IMR-90 (cell line): ENCODE data around the gene DHX57. TPM values are rescaled to one million over a fixed set of nuclear protein-coding genes. Genes with fewer than 3 reads are reported as not detected.
A peak's percentile ranks its signal among the peaks of the same experiment; 100 is the strongest.

ENCODE experiments used
- ATAC-seq: fragments of 200-7000 bp; cut with Tn5 transposase; 2 replicates; pipeline ENCODE4 v1.9.1; 2020; ENCODE audit warnings: low read depth, mild to moderate bottlenecking, moderate library complexity
- BruUV-seq: library from RNA; stranded (reverse); fragments of 400-500 nt; replicated peaks from 2 replicates; lab custom pipeline; 2021; lab: Mats Ljungman, UMichigan
- CTCF ChIA-PET: fragments of 300-600 bp; formaldehyde crosslinking; extraction: SDS; loops from one replicate; lab custom pipeline; 2021; ENCODE audit warnings: antibody characterized with exemption; lab: Yijun Ruan, JAX
- POLR2A ChIA-PET: fragments of 300-600 bp; sonication (Branson Sonifier 250); formaldehyde crosslinking; loops from one replicate; lab custom pipeline; 2022; ENCODE audit warnings: antibody characterized with exemption; ENCODE audit not compliant: unreplicated experiment; lab: Charles Lee
- DNase-seq: peaks from one replicate; pipeline ENCODE4 v3.0.0; 2013
- H2AFZ ChIP-seq: replicated peaks from 2 replicates; pipeline ENCODE3; 2013; ENCODE audit warnings: low read length, mild to moderate bottlenecking; ENCODE audit not compliant: poor library complexity
- H2AK5ac ChIP-seq: 2 replicates; pipeline ENCODE4 v1.6.1; 2013; ENCODE audit warnings: low read depth, low read length, inconsistent platforms
- H2AK9ac ChIP-seq: replicated peaks from 2 replicates; pipeline ENCODE3; 2013; ENCODE audit warnings: mild to moderate bottlenecking, low read depth, low read length, moderate library complexity; ENCODE audit not compliant: poor library complexity
- H2BK120ac ChIP-seq: 2 replicates; pipeline ENCODE4 v1.6.1; 2013; ENCODE audit warnings: low read depth, low read length, inconsistent platforms
- H2BK15ac ChIP-seq: 3 replicates; pipeline ENCODE4 v1.6.1; 2013; ENCODE audit warnings: low read depth, low read length, inconsistent platforms
- H2BK20ac ChIP-seq: 2 replicates; pipeline ENCODE4 v1.6.1; 2013; ENCODE audit warnings: low read depth, mild to moderate bottlenecking, inconsistent platforms, low read length, moderate library complexity
- H2BK5ac ChIP-seq: 2 replicates; pipeline ENCODE4 v1.6.1; 2013; ENCODE audit warnings: mild to moderate bottlenecking, low read depth, low read length, inconsistent platforms; ENCODE audit not compliant: poor library complexity, severe bottlenecking
- H3K14ac ChIP-seq: replicated peaks from 2 replicates; pipeline ENCODE4 v1.6.1; 2013; ENCODE audit warnings: low read depth, low read length, inconsistent platforms
- H3K18ac ChIP-seq: 2 replicates; pipeline ENCODE4 v1.6.1; 2013; ENCODE audit warnings: low read depth, low read length, control low read depth
- H3K23ac ChIP-seq: 2 replicates; pipeline ENCODE4 v1.6.1; 2013; ENCODE audit warnings: low read depth, low read length, inconsistent platforms
- H3K27ac ChIP-seq: 2 replicates; pipeline ENCODE4 v1.5.1; 2013; ENCODE audit warnings: mild to moderate bottlenecking, control low read depth, low read length; ENCODE audit not compliant: insufficient read depth
- H3K27me3 ChIP-seq: 2 replicates; pipeline ENCODE4 v1.6.1; 2013; ENCODE audit warnings: low read length; ENCODE audit not compliant: control insufficient read depth, insufficient read depth
- H3K36me3 ChIP-seq: 2 replicates; pipeline ENCODE4 v1.6.1; 2013; ENCODE audit warnings: low read length, mixed read lengths; ENCODE audit not compliant: control insufficient read depth, insufficient read depth
- H3K4ac ChIP-seq: 2 replicates; pipeline ENCODE4 v1.6.1; 2013; ENCODE audit warnings: low read depth, low read length, inconsistent platforms
- H3K4me1 ChIP-seq: 2 replicates; pipeline ENCODE4 v1.6.1; 2013; ENCODE audit warnings: low read length, mixed read lengths; ENCODE audit not compliant: control insufficient read depth, insufficient read depth
- H3K4me2 ChIP-seq: 2 replicates; pipeline ENCODE4 v1.6.1; 2013; ENCODE audit warnings: low read depth, mild to moderate bottlenecking, control low read depth, low read length, moderate library complexity
- H3K4me3 ChIP-seq: 2 replicates; pipeline ENCODE4 v1.5.1; 2013; ENCODE audit warnings: low read depth, mild to moderate bottlenecking, control low read depth, low read length, moderate library complexity; ENCODE audit not compliant: insufficient read depth
- H3K56ac ChIP-seq: 2 replicates; pipeline ENCODE4 v1.6.1; 2013; ENCODE audit warnings: low read length, inconsistent platforms; ENCODE audit not compliant: insufficient read depth; ENCODE audit errors: extremely low read depth
- H3K79me1 ChIP-seq, 2 experiments: 2 replicates each; pipeline ENCODE4 v1.6.1; 2013; ENCODE audit warnings: low read length in 2 of 2, inconsistent platforms in 1 of 2, low read depth in 1 of 2
- H3K9ac ChIP-seq: 2 replicates; pipeline ENCODE4 v1.6.1; 2013; ENCODE audit warnings: low read depth, low read length, control low read depth
- H3K9me1 ChIP-seq: 2 replicates; pipeline ENCODE4 v1.6.1; 2013; ENCODE audit warnings: low read length, inconsistent platforms; ENCODE audit not compliant: insufficient read depth
- H3K9me3 ChIP-seq: 2 replicates; pipeline ENCODE4 v1.6.1; 2013; ENCODE audit warnings: low read length; ENCODE audit not compliant: control insufficient read depth, insufficient read depth
- H4K20me1 ChIP-seq: 2 replicates; pipeline ENCODE4 v1.6.1; 2013; ENCODE audit warnings: low read length, inconsistent platforms; ENCODE audit not compliant: insufficient read depth
- H4K5ac ChIP-seq: 2 replicates; pipeline ENCODE4 v1.6.1; 2013; ENCODE audit warnings: mild to moderate bottlenecking, low read depth, low read length, control low read depth
- H4K8ac ChIP-seq, 2 experiments: 2 replicates each; pipeline ENCODE4 v1.6.1; 2013; ENCODE audit warnings: low read depth in 2 of 2, low read length in 2 of 2, control low read depth in 1 of 2, inconsistent platforms in 1 of 2
- H4K91ac ChIP-seq: 2 replicates; pipeline ENCODE4 v1.6.1; 2013; ENCODE audit warnings: low read depth, low read length, inconsistent platforms; ENCODE audit not compliant: insufficient read depth
- CTCF ChIP-seq: conservative IDR thresholded peaks from 2 replicates; pipeline ENCODE4 v1.5.1; 2012; ENCODE audit warnings: mild to moderate bottlenecking, low read depth, low read length, improper control_type of control experiment
- WGBS, 2 experiments: methylation state at CpG; one replicate each; pipeline versions ENCODE4 v1.1.5 to v1.1.7; 2013; ENCODE audit warnings: missing lambda C conversion rate in 2 of 2; ENCODE audit not compliant: insufficient read length in 1 of 2; ENCODE audit errors: extremely low coverage in 2 of 2; 5-methylcytosine and 5-hydroxymethylcytosine counted together
- dilution Hi-C: fragments of 300-500 bp; cut with HindIII; formaldehyde crosslinking; loops from one replicate; pipeline ENCODE4 v1.14.3; 2018; ENCODE audit warnings: low sequenced_read_pairs; ENCODE audit not compliant: unreplicated experiment
- in situ Hi-C: fragments of 300-500 bp; cut with MboI; formaldehyde crosslinking; loops from 3 replicates; pipeline ENCODE4 v1.14.3; 2019; ENCODE audit warnings: low sequenced_read_pairs, inconsistent platforms, mixed read lengths
- intact Hi-C: fragments of 100-400 bp; cut with micrococcal nuclease; formaldehyde crosslinking; loops from 2 replicates; pipeline ENCODE4 v1.10.0; 2022
- polyA plus RNA-seq, 3 experiments: library from polyadenylated mRNA; depleted of rRNA; stranded (reverse); fragments of >200 nt; gene quantifications; 2 replicates each; pipeline ENCODE4 v1.2.3, GENCODE V29; 2012; ENCODE audit warnings: low replicate concordance in 1 of 3
- total RNA-seq: library from RNA; depleted of rRNA; stranded (reverse); fragments of >200 nt; gene quantifications from 2 replicates; pipeline ENCODE4 v1.2.3, GENCODE V29; 2012

The DHX57 gene
- total and polyA plus RNA-seq, 2 of the 4 experiments (the other 2 are of a cell fraction) = 9.5 to 24.4 TPM

DNA sequence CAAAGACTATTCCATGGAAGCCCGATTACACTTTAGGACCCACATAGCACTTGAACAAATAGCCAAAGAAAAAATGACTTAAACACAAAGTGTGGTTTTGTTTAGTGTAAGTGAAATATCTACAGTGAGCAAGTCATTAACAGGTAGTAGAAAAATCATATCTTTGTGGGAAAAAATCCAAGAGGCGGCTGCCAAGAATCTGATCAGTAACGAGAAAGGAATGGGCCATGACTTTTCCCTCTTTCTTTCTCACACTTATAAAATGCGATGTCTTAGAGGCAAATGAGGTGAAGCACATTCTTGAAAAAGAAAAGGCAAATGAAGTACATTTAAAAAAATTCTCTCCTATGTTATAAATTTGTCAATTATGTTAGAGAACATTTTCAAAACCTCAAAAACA lies 110.6 kb downstream of the DHX57 start:
- Histone ChIP-seq H3K36me3 (no peaks in the 10 kb centered on the region), H3K79me1 (no peaks in the 10 kb centered on the region), H3K18ac (no peak overlapping the region), H3K4me2 (no peak overlapping the region; the same call in 1 of the 2 replicates), H3K4me1 (peaks cover 6% of the 10 kb centered on the region), H3K27me3 (no peaks in the 10 kb centered on the region), H3K4me3 (no peak overlapping the region), H3K9me3 (no peaks in the 10 kb centered on the region), H3K27ac (no peak overlapping the region), H3K23ac (no peak overlapping the region), H3K9ac (no peak overlapping the region), H4K91ac (no peak overlapping the region), H2AK5ac (no peak overlapping the region), H4K8ac (no peak overlapping the region), H4K5ac (no peak overlapping the region), H3K9me1 (peaks cover 3% of the 10 kb centered on the region; the same call in 1 of the 2 replicates), H4K20me1 (no peaks in the 10 kb centered on the region), H3K56ac (no peak overlapping the region), H2BK15ac (no peak overlapping the region), H2AK9ac (no peak overlapping the region), H3K14ac (no peak overlapping the region), H3K4ac (no peak overlapping the region), H2BK120ac (no peak overlapping the region), H2BK20ac (no peak overlapping the region), H2AFZ (no peak overlapping the region), H2BK5ac (peak overlapping the region; percentile 60)
- CTCF ChIA-PET = no interaction called here
- TF ChIP-seq CTCF = no peak
- in situ Hi-C loops = no loop called here
- intact Hi-C loops = no loop called here
- whole genome bisulfite sequencing, 2 experiments = no CpG with 5 or more reads among the region's 4 CpGs
- POLR2A ChIA-PET = no interaction called here
- ATAC-seq (peak; percentile 59), DNase-seq (peak; percentile 79)
- BruUV-seq = no TSS peak
- dilution Hi-C loops = no loop called here
